ENCODE results near the gene RFX2.

DNA sequence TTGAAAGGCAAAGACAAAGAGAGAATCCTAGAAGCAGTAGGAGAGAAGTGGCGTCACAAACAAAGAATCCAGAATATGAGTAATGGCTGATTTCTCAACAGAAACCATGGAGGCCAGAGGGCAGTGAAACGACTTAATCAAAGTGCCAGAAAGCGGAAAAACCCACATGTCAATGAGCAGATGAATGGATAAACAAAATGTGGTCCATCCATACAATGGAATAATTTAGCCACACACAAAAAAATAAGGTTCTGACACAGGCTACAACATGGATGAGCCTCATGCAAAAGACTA, 80.1 kb downstream of the RFX2 start:
- TF ChIP-seq, protein P1, sequence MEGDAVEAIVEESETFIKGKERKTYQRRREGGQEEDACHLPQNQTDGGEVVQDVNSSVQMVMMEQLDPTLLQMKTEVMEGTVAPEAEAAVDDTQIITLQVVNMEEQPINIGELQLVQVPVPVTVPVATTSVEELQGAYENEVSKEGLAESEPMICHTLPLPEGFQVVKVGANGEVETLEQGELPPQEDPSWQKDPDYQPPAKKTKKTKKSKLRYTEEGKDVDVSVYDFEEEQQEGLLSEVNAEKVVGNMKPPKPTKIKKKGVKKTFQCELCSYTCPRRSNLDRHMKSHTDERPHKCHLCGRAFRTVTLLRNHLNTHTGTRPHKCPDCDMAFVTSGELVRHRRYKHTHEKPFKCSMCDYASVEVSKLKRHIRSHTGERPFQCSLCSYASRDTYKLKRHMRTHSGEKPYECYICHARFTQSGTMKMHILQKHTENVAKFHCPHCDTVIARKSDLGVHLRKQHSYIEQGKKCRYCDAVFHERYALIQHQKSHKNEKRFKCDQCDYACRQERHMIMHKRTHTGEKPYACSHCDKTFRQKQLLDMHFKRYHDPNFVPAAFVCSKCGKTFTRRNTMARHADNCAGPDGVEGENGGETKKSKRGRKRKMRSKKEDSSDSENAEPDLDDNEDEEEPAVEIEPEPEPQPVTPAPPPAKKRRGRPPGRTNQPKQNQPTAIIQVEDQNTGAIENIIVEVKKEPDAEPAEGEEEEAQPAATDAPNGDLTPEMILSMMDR (IDR thresholded peaks at IDR 0.05): no peak
- no peak for TF ChIP-seq POLR2A (IDR thresholded peaks at IDR 0.05)

All from breast epithelium (tissue), 3 donors.